HepG2 (cell line): ENCODE data around the gene COL4A2. TPM values are rescaled to one million over a fixed set of nuclear protein-coding genes. Genes with fewer than 3 reads are reported as not detected.

Source experiments
- ATAC-seq: fragments of 200-7000 bp; cut with Tn5 transposase; 3 replicates; pipeline ENCODE4 v1.9.1; 2020; ENCODE audit warnings: mild to moderate bottlenecking, moderate library complexity
- BruUV-seq: library from RNA; stranded (reverse); fragments of 400-500 nt; replicated peaks from 2 replicates; lab custom pipeline; 2021; lab: Mats Ljungman, UMichigan
- CTCF ChIA-PET: fragments of 300-600 bp; formaldehyde crosslinking; extraction: SDS; loops from one replicate; lab custom pipeline; 2021; ENCODE audit warnings: low total read pairs, inconsistent platforms, low intra/inter-chr PET ratio; lab: Yijun Ruan, JAX
- POLR2A ChIA-PET: fragments of 350-600 bp; sonication (Branson Sonifier 250); formaldehyde crosslinking; loops from one replicate; lab custom pipeline; 2020; ENCODE audit warnings: antibody characterized with exemption, inconsistent platforms; lab: Yijun Ruan, JAX
- DNase-seq: peaks from one replicate; pipeline ENCODE4 v3.0.0-alpha.2; 2015; ENCODE audit warnings: low spot score
- FAIRE-seq: peaks from 3 replicates; lab custom pipeline; 2011; peaks lifted over from hg19 to GRCh38; lab: Jason Lieb, UNC
- H2AFZ ChIP-seq: one replicate; pipeline ENCODE4 v1.6.1; 2011; ENCODE audit warnings: low read length, inconsistent platforms
- H3K27ac ChIP-seq: fragments of 300-600 bp; 3 replicates; pipeline ENCODE4 v1.8.0; 2011; ENCODE audit warnings: mixed run types, mild to moderate bottlenecking, mixed read lengths, low read length, inconsistent platforms; ENCODE audit not compliant: insufficient read depth; ENCODE audit errors: extremely low read length
- H3K27me3 ChIP-seq, 2 experiments: fragments of 200-600 bp in 1 of 2; 2 replicates in 1 of 2; 3 replicates in 1 of 2; pipeline versions ENCODE4 v1.6.0 to v1.8.0; 2011; ENCODE audit warnings: low read length in 2 of 2, mild to moderate bottlenecking in 2 of 2, moderate library complexity in 2 of 2, inconsistent platforms in 1 of 2; ENCODE audit not compliant: insufficient read depth in 2 of 2, control insufficient read depth in 1 of 2
- H3K36me3 ChIP-seq, 2 experiments: fragments of 200-600 bp in 1 of 2; replicated peaks in 1 of 2; 2 replicates in 1 of 2; 3 replicates in 1 of 2; pipeline versions ENCODE4 v1.5.1 to v1.8.0; 2011; ENCODE audit warnings: low read length in 2 of 2, inconsistent platforms in 1 of 2; ENCODE audit not compliant: insufficient read depth in 2 of 2, control insufficient read depth in 1 of 2
- H3K4me1 ChIP-seq: 2 replicates; pipeline ENCODE4 v1.5.1; 2012; ENCODE audit warnings: low read length, inconsistent platforms; ENCODE audit not compliant: insufficient read depth
- H3K4me2 ChIP-seq: 2 replicates; pipeline ENCODE4 v1.6.0; 2011; ENCODE audit warnings: low read depth, low read length, inconsistent platforms
- H3K4me3 ChIP-seq, 3 experiments: fragments of 200-600 bp in 1 of 3; sonication (generic), shearing (Covaris generic) in 1 of 3; replicated peaks in 1 of 3; 2 replicates each; pipeline ENCODE4 v1.5.1; 2011 to 2016; ENCODE audit warnings: low read length in 3 of 3, inconsistent platforms in 2 of 3, low read depth in 2 of 3, mild to moderate bottlenecking in 2 of 3, control low read depth in 1 of 3, mixed read lengths in 1 of 3; ENCODE audit not compliant: insufficient read depth in 1 of 3
- H3K79me2 ChIP-seq: one replicate; pipeline ENCODE4 v1.6.1; 2011; ENCODE audit warnings: low read length, inconsistent platforms; ENCODE audit not compliant: insufficient read depth
- H3K9ac ChIP-seq: 2 replicates; pipeline ENCODE4 v1.6.0; 2011; ENCODE audit warnings: mild to moderate bottlenecking, low read depth, low read length, inconsistent platforms; ENCODE audit not compliant: insufficient read depth
- H3K9me3 ChIP-seq: 2 replicates; pipeline ENCODE4 v1.5.1; 2012; ENCODE audit warnings: mild to moderate bottlenecking, low read length
- H4K20me1 ChIP-seq: 2 replicates; pipeline ENCODE4 v1.6.0; 2011; ENCODE audit warnings: inconsistent platforms, mild to moderate bottlenecking, low read length, moderate library complexity; ENCODE audit not compliant: insufficient read depth
- SALL1 ChIP-seq: sonication (generic); formaldehyde crosslinking; IDR thresholded peaks from 2 replicates; pipeline ENCODE4 v1.8.0; 2022; ENCODE audit warnings: mild to moderate bottlenecking, missing genetic modification reagents
- SOX6 ChIP-seq, 2 experiments: fragments of 450-650 bp in 1 of 2; sonication (generic) in 1 of 2; formaldehyde crosslinking in 1 of 2; IDR thresholded peaks; 2 replicates each; pipeline versions ENCODE4 v1.4.0 to v1.6.1; 2017 to 2020; ENCODE audit warnings: antibody characterized with exemption in 1 of 2, mild to moderate bottlenecking in 1 of 2, missing genetic modification reagents in 1 of 2
- ZFP36L1 ChIP-seq: sonication (generic); formaldehyde crosslinking; IDR thresholded peaks from 2 replicates; pipeline ENCODE4 v1.8.0; 2022; ENCODE audit warnings: mild to moderate bottlenecking, missing genetic modification reagents, moderate library complexity
- ZFY ChIP-seq: sonication (generic); formaldehyde crosslinking; IDR thresholded peaks from 2 replicates; pipeline ENCODE4 v1.4.0; 2020; ENCODE audit warnings: missing genetic modification reagents
- WGBS: methylation state at CpG from one replicate; pipeline ENCODE4 v1.1.6; 2017; ENCODE audit warnings: low lambda C conversion rate; 5-methylcytosine and 5-hydroxymethylcytosine counted together
- in situ Hi-C: cut with HindIII; loops from 2 replicates; pipeline ENCODE4 v1.10.0; 2017; ENCODE audit warnings: low pct_unique_long_range_greater_than_20kb; ENCODE audit not compliant: extremely low pct_ligation_motif_present
- intact Hi-C: fragments of 100-400 bp; cut with micrococcal nuclease; formaldehyde crosslinking; loops from one replicate; pipeline ENCODE4 v1.10.0; 2022; ENCODE audit not compliant: unreplicated experiment
- polyA plus RNA-seq, 8 experiments: library from polyadenylated mRNA; depleted of rRNA in 3 of 8; stranded (reverse) in 7 of 8; unstranded in 1 of 8; fragments of >200 nt; fragmentation: Illumina TruSeq in 4 of 8; extraction: Trizol in 4 of 8; gene quantifications; 2 replicates each; pipeline versions ENCODE4 v1.2.1 to v1.2.3, GENCODE V29; 2011 to 2016; ENCODE audit warnings: low read depth in 4 of 8, missing spikeins in 1 of 8, mixed read lengths in 1 of 8; ENCODE audit not compliant: insufficient read depth in 1 of 8
- total RNA-seq, 5 experiments: library from RNA; depleted of rRNA; stranded (reverse); fragments of >200 nt; fragmentation: Illumina TruSeq; extraction: Trizol; gene quantifications; 2 replicates each; pipeline ENCODE4 v1.2.3, GENCODE V29; 2016; ENCODE audit warnings: low read depth in 1 of 5
- TF ChIP-seq, protein P1 (sequence below): sonication (generic); formaldehyde crosslinking; conservative IDR thresholded peaks from 2 replicates; pipeline ENCODE4 v1.4.0; 2020; ENCODE audit warnings: missing genetic modification reagents
- TF ChIP-seq, protein P2 (sequence below): sonication (generic); formaldehyde crosslinking; IDR thresholded peaks from 2 replicates; pipeline ENCODE4 v1.4.0; 2020; ENCODE audit warnings: missing genetic modification reagents

Gene COL4A2
- total and polyA plus RNA-seq, 2 of the 13 experiments (the other 11 are each of a cell fraction or from before 2014, with no cell fraction given): 0.22 to 1.9 TPM

DNA sequence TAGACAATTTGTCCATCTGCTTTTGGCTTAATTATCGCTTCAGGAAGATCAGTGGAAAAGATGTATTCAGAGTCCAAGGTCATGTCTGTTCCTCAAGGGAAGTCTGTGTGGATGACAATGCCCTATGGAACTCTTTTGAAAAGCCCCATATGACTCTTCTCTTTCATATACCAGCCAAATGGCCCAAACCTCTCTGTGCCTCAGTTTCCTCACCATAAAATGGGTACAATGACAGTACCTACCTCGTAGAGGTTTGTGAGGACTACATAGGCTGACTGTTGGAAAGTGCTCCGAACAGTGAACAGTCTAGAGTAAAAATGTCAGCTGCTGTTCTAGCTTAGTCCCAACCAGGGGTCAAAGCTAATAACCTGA, 104.6 kb downstream of the COL4A2 start:
- H3K36me3 ChIP-seq: no peaks in the 10 kb centered on the region
- CTCF ChIA-PET: interaction anchor here (2.9 kb wide), 1 partner anchor 189 kb away, joined by 32 read pairs; no protein-coding TSS in a partner anchor
- H3K27ac ChIP-seq: no peak overlapping the region
- intact Hi-C loops (loop anchor here (1.0 to 5.0 kb wide), 2 partner anchors 189 to 1449 kb away; no protein-coding TSS in a partner anchor), in situ Hi-C loops (loop anchor here (5.0 to 25.0 kb wide), 2 partner anchors 189 to 1449 kb away; no protein-coding TSS in a partner anchor)
- no TSS peak for BruUV-seq
- H3K79me2 ChIP-seq: no peaks in the 10 kb centered on the region
- ATAC-seq (no peak), DNase-seq (no peak), FAIRE-seq (no peak)
- no peak overlapping the region for H3K4me3 ChIP-seq
- H3K9ac ChIP-seq: no peak overlapping the region
- no peaks in the 10 kb centered on the region for H3K9me3 ChIP-seq
- no peak overlapping the region for H3K4me2 ChIP-seq
- POLR2A ChIA-PET: no interaction called here
- no peaks in the 10 kb centered on the region for H4K20me1 ChIP-seq
- H3K27me3 ChIP-seq: peaks cover 1 to 28% of the 10 kb centered on the region in 2 experiments; a peak in 3 of 5 replicates
- WGBS: 46% methylated on average over 3 of the region's 3 CpGs
- TF ChIP-seq ZFY (CRISPR knock-in tag) (no peak), ZFP36L1 (CRISPR knock-in tag) (no peak), SOX6 (IDR thresholded peaks at IDR 0.05) (no peak), SOX6 (CRISPR knock-in tag; IDR thresholded peaks at IDR 0.05) (no peak), SALL1 (CRISPR knock-in tag) (no peak)
- TF ChIP-seq, protein P1, sequence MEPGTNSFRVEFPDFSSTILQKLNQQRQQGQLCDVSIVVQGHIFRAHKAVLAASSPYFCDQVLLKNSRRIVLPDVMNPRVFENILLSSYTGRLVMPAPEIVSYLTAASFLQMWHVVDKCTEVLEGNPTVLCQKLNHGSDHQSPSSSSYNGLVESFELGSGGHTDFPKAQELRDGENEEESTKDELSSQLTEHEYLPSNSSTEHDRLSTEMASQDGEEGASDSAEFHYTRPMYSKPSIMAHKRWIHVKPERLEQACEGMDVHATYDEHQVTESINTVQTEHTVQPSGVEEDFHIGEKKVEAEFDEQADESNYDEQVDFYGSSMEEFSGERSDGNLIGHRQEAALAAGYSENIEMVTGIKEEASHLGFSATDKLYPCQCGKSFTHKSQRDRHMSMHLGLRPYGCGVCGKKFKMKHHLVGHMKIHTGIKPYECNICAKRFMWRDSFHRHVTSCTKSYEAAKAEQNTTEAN (CRISPR knock-in tag): no peak
- TF ChIP-seq, protein P2, sequence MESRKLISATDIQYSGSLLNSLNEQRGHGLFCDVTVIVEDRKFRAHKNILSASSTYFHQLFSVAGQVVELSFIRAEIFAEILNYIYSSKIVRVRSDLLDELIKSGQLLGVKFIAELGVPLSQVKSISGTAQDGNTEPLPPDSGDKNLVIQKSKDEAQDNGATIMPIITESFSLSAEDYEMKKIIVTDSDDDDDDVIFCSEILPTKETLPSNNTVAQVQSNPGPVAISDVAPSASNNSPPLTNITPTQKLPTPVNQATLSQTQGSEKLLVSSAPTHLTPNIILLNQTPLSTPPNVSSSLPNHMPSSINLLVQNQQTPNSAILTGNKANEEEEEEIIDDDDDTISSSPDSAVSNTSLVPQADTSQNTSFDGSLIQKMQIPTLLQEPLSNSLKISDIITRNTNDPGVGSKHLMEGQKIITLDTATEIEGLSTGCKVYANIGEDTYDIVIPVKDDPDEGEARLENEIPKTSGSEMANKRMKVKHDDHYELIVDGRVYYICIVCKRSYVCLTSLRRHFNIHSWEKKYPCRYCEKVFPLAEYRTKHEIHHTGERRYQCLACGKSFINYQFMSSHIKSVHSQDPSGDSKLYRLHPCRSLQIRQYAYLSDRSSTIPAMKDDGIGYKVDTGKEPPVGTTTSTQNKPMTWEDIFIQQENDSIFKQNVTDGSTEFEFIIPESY (CRISPR knock-in tag): no peak
- H2AFZ ChIP-seq: no peak overlapping the region
- no peaks in the 10 kb centered on the region for H3K4me1 ChIP-seq
